Measurements from ENCODE around the gene MCU. TPM values are rescaled to one million over a fixed set of nuclear protein-coding genes. Genes with fewer than 3 reads are reported as not detected.
"Not testable (repeated sequence)": the region's sequence is repeated elsewhere in the genome, so short reads cannot be mapped to it uniquely, and the experiment has no call there.

MCU gene
- 10 to 100 TPM; 11.4 to 33.3 (median 24.9) TPM for total RNA-seq

- Histone ChIP-seq H3K27me3 (no peaks in the 10 kb centered on the region), H3K4me3 (replicated peaks in 1 of 3) (peak within 1 kb of the TSS; percentile 68 to 89 (median 87)), H3K36me3 (no peaks in the 10 kb centered on the region), H3K27ac (peak within 1 kb of the TSS; percentile 84 to 86 (median 85)), H3K4me1 (peaks cover 16 to 21% of the 10 kb centered on the region in 2 donors), H3K9me3 (no peaks in the 10 kb centered on the region)
- DNase-seq = peak; percentile 97
- TF ChIP-seq CTCF (IDR thresholded peaks at IDR 0.05) = no peak
- peak; percentile 79 to 99 for TF ChIP-seq POLR2A (IDR thresholded peaks at IDR 0.05)
- 0 to 1% methylated on average over 10 to 11 of the region's 83 CpGs for WGBS, 2 donors
- intact Hi-C loops (cut with DNase I) = loop anchor here (5.0 to 10.0 kb wide), 2 partner anchors 67 to 140 kb away; partner anchors contain the start of gene MICU1
These were observed at the start of gene MCU for GRCh38 chr10:72691863-72692743. Gene MCU, plus strand, starts transcription at chr10:72692143. Its CDS starts 9 bp downstream, at chr10:72692152.

GRCh38 chr10:72642318-72642717 is 49.6 kb upstream of the MCU start:
- intact Hi-C loops (cut with DNase I) = no loop called here
- Histone ChIP-seq H3K27ac (no peak overlapping the region), H3K36me3 (no peaks in the 10 kb centered on the region), H3K4me3 (replicated peaks in 1 of 3) (no peak overlapping the region), H3K4me1 (no peaks in the 10 kb centered on the region), H3K27me3 (no peaks in the 10 kb centered on the region), H3K9me3 (no peaks in the 10 kb centered on the region)
- TF ChIP-seq CTCF (IDR thresholded peaks at IDR 0.05) = no peak
- no peak for TF ChIP-seq POLR2A (IDR thresholded peaks at IDR 0.05)
- 87 to 93% methylated on average over 5 of the region's 5 CpGs for WGBS, 2 donors
- DNase-seq = no peak

GRCh38 chr10:72645263-72645858 is 46.6 kb upstream of the MCU start:
- no peak for DNase-seq
- Histone ChIP-seq H3K4me3 (replicated peaks in 1 of 3) (no peak overlapping the region), H3K4me1 (no peaks in the 10 kb centered on the region), H3K36me3 (no peaks in the 10 kb centered on the region), H3K9me3 (no peaks in the 10 kb centered on the region), H3K27ac (no peak overlapping the region), H3K27me3 (no peaks in the 10 kb centered on the region)
- intact Hi-C loops (cut with DNase I) = no loop called here
- 73 to 86% methylated on average over 2 of the region's 2 CpGs for WGBS, 2 donors
- no peak for TF ChIP-seq POLR2A (IDR thresholded peaks at IDR 0.05)
- no peak for TF ChIP-seq CTCF (IDR thresholded peaks at IDR 0.05)

- 90 to 95% methylated on average over 3 of the region's 3 CpGs for WGBS, 2 donors
- H3K9me3 ChIP-seq; DNase-seq; H3K27me3 ChIP-seq; H3K27ac ChIP-seq; H3K36me3 ChIP-seq; H3K4me3 ChIP-seq (replicated peaks in 1 of 3); H3K4me1 ChIP-seq; intact Hi-C loops (cut with DNase I): not testable (repeated sequence)
These were observed 45.0 kb upstream of the MCU start for GRCh38 chr10:72646971-72647370.

- 97% methylated on average over 1 of the region's 1 CpG for WGBS, 2 donors
- H3K4me3 ChIP-seq (replicated peaks in 1 of 3) = no peak overlapping the region
- H3K27me3 ChIP-seq = no peaks in the 10 kb centered on the region
- intact Hi-C loops (cut with DNase I) = no loop called here
- H3K4me1 ChIP-seq = no peaks in the 10 kb centered on the region
- no peak for DNase-seq
- no peaks in the 10 kb centered on the region for H3K9me3 ChIP-seq
- H3K36me3 ChIP-seq = no peaks in the 10 kb centered on the region
- no peak overlapping the region for H3K27ac ChIP-seq
- TF ChIP-seq POLR2A (IDR thresholded peaks at IDR 0.05) (no peak), CTCF (IDR thresholded peaks at IDR 0.05) (no peak)
These were observed 43.6 kb upstream of the MCU start for GRCh38 chr10:72648301-72648700.
